ENCODE measurements around the gene RABAC1.
"Not testable (repeated sequence)": the region's sequence is repeated elsewhere in the genome, so short reads cannot be mapped to it uniquely, and the experiment has no call there.

RABAC1 gene

DNA sequence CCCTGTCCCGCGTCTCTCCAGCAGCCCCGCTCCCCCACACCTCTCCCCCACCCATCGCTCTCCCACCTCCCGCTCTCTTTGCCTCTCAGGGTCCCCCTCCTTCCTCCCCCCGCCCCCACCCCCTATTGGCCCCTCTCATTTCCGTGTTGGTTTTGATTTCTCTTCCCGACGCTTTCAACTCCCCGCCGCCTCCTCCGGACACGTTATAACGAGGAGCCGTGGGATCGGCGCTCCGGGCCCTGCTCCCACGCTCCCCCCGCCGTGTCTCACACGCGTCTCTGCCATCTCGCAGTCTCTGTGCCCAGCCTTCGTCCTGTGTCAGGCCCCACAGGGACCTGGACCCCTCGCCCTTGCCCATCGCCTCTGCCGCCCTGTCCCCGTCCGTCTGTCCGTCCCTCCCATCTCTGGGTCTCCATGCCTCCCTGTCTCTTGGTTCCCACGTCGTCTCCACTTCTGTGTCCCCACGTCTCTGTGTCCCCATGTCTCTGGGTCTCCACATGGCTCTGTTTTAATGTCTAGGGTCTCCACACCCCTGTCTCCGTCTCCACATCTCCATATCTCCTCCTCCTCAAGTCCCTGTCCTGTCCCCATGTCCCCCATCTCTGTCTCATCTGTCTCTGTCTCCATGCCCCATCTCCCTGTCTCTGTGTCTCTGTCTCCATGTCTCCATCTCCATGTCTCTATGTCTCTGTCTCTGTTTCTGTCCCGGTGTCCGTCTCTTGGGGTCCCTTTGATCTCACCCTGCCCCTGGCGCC lies 43.9 kb downstream of the RABAC1 start:
- no peak for DNase-seq (ENCODE audit: low spot score)

DNA sequence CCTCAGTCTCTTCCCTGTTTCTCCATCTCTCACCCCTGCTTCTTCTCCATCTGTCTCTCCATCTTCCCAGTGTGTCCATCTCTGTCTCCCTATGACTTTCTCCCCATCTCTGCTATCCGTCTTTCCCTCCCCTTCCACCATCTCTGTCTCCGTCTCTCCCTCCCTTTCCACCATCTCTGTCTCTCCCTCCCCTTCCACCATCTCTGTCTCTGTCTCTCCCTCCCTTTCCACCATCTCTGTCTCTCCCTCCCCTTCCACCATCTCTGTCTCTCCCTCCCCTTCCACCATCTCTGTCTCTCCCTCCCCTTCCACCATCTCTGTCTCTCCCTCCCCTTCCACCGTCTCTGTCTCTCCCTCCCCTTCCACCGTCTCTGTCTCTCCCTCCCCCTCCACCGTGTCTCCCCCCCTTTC lies 44.7 kb downstream of the RABAC1 start:
- not testable (repeated sequence) for DNase-seq (ENCODE audit: low spot score)

DNA sequence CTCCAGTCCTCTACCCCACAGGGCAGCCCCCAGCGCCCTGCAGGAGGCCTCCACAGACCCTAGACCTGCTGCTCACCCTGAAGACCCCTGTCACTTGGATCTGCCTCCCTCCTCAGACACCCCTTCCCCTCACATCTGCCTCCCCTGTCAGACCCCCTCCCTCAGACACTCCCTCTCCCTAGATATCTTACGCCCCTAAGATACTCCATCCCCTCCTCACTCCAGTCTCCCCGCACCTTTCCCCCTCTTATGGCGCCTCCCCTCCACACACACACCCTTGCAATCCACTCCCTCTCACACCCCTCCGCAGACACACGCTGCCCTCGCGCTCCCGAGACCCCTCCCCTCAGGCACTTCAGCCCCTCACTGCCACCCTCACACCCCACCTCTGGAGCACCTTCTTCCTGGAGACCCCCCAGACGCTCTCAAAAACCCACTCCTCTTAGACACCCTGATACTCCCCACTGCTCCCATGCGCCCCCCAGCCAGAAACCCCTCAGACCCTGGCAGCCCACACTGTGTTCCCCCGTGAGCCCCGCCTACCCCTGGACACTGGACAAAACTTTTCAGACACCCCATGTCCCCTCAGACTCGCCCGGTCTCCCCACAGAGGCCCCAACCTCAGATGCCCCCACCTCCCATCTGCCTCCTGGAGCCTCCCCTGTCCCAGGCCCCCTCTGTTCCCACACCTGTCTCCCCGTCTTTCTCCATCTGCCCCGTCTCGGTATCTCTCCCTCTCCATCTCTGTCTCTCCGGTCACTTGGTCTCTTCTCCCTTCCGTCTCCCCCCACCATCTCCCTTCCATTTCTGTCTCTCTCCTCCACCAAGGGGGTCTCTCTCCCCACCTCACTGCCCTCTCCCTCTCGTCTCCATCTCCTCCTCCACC lies 45.3 kb downstream of the RABAC1 start:
- DNase-seq (ENCODE audit: low spot score) = no peak

DNA sequence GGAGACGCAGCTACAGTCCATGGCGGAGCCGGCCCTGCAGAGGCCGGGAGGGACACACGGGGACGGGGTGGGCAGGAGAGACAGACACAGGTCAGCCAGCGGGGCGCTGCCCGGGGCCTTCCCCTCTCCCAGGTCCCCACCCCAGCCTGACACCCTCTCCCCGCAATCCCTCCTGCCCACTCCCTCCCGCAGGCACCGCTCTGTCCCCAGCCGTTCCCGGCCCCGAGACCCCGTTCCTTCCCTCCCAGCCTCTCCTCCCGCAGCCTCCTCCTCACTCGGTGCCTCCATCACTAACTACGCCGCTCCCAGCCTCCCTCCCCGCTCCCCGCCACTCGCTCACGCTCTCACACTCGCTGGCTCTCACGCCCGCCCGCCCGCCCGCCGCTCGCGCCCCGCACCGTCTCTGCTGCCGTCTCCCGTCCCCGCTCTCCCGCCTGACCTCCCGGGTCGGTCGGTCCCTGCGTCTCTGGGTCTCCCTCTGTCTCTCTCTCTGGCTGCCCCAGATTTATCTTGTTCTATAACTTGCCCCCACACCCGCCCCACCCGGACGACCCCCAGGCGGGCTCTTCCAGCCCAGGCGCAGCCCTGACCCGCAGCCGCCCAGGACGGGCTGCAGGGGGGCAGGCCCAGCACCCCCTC lies 46.1 kb downstream of the RABAC1 start:
- no peak for DNase-seq (ENCODE audit: low spot score)

DNA sequence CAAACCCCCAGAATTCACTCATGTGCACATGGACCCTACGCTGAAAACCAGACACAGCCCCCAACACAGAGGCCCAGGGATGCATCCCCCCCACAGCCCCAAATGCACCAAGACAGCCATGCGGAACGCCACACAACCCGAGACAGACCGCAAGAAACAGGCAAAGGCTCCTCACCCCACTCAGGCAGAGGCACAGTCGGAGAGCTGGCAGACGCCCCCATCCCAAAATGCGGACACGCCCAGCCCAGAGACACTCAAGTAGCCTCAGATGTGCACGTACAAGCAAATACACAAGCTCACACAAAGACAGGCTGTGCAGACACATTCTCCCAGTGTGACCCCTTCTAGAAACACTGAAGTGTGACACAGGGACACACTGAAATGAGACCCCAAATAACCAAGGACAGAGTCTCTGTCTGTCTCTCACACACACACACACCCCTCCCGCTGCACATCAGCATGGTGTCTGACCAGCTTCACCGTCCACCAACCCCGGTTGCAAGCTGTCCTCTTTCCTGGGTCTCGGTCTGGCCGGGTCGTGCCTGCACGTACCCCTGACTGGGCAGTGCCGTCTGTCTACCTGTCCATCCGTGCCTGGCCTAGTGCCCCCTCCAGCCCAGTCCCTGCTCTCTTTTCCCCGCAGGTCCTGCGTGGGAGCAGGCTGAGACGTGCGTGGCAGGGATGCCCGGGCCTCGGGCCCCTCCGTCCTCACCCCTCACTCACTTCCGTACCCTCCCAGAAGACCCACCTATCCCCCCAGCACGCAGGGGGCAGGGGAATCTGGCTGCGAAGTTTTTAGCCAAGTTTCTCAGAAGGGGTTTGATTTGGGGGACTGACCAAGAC lies 47.0 kb downstream of the RABAC1 start:
- DNase-seq (ENCODE audit: low spot score) = no peak

DNA sequence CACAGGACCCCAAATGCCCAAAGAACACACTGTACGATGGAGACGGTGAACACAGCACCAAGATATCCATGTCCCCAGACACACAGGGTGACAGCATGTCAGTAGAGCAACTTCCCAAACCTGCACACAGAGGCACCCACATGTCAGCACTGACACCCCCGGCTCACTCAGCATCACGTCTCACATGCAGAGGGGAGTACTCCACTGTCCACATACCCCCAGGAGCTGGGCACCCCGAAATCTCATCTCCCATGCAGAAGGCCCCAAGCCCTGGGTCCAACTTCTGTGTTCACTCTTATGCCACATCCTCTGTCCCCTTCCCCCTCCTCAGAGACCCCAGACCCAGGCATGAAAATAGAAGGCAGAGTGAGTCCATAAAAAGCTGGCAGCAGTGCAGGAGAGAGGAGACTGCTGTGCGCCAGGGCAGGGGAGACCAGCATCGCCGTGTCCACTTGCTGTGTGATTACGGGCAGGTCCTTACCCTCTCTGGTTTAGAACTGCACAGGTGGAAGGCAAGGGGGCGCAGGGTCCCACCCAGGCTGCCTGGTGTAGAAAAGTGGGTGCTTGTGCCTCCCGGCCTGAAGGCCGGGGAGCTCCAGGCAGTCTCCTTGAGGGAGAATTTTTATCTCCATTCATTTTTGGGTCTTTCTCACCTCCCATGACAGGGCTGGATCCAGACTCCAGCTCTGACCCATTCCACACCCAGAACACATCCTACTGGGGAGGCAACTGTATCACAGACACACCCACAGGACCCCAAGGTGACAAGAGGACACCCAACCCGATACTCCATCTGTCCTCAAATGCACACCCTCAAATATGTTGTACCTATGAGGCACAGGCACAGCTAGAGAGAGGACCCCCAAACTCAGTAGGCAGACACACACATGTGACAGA lies 47.9 kb downstream of the RABAC1 start:
- DNase-seq (ENCODE audit: low spot score) = no peak

DNA sequence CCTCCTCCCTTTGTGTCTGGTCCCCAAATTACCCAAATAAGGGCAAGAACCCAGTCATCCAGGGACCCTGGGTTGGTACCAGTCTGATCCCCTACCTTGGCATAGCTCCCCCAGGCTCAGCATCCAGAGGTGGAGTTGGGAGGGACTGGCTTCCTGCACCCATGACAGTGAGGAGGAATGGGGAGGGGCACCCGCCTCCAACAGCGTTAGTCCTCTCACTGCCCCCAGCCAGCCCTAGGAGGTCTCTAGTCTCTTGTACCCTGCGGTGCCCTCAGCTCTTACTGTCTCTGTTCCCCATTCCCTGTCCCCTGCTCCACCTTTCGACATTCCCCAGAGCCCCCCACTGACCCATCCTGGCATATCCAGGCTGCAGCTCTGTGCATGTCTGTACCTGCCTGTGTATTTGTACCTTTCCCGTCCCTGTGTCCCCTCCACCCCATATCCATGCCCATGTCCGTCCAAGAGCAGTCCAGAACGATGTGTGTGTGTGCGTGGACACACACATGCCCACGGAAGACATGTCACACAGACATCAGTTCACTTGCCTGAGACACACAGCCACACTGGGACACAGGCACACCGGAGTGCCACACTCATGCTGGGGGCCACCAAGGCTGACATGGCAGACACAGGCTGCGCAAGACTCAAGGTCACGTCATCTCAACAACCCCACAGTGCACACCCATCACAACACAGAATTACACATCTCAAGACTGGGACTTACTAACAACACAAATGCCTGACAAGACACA lies 48.7 kb downstream of the RABAC1 start:
- DNase-seq (ENCODE audit: low spot score) = no peak

DNA sequence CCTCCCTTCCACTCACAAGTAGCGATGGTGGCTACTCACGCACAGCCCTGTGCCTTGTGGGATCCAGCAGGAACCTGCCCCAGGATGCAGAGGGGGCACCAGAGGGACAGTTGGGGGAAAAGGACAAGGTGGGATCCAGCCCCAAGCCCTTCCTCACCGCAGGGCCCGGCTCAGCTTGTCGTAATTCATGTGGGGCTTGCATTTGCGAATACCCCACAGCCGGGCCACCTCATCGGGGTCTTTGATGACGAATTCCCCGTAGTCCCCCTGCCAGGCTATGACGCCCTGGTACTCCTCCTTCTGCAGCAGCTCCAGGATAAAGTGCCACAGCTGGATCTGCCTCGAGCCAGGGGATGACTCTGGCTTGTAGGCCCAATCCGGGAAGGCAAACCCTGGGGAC lies 49.4 kb downstream of the RABAC1 start:
- no peak for DNase-seq (ENCODE audit: low spot score)

DNA sequence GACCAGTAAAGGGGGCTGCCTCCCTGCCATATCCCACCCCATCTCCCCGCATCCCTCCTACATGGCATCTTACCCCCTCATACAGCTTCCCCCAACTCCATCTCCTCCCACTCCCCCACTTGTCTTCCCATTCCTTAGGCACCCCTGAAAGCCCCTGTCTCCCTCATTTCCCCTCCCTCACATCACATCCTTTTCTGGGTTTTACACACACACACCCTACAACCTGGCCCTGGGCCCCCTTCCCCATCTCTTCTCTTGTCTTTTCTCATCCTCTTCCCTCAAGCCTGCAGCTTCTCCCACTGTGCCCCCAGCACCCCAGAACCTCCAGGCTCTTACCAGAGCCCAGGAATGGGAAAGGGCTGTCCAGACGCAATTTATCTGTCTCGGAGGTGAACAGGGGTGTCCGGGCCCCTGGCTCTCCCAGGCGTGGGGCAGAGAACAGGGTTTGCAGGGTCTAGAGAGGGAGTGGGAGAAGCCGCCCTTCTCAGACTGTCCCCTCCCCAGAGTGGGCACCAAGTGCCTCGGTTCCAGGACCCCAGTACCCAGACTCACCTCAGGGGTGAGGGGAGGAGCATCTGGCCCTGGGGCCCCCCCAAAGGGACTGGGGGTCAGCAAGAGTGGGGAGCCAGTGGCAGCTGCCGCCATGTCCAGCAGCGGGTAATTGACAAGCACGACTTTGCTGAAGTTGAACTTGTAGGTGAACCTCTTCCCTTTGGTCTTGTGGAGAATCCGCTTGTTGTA lies 50.2 kb downstream of the RABAC1 start:
- DNase-seq (ENCODE audit: low spot score) = no peak

DNA sequence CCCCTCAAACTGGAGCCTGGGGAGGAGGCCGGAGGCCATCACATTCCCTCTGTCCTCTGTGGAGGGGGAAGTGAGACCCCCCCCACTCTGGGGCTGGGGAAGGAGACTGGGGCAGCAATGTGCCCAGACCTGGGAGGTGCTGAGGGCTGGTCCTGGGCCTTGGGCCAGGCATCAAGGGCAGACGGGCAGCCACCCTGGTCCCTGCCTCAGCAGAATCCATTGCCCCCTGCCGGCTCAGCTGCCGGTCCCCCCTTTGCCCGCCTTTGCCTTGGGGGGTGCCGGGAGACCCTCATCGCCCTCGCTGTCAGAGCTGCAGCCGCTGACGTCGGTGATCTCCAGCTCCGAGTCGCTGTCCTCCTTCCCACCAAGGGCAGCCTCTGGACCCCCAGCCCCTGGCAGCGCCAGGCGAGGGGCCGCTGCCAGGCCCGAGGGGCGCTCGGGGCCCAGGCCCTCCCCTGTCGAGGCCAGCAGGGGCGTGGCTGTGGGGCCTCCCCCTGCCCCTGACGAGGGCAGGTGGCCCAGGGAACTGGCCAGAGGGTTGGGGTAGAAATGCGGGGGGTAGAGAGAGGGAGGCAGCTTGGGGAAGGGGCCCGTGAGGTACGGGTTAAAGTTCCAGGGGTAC lies 51.0 kb downstream of the RABAC1 start:
- no peak for DNase-seq (ENCODE audit: low spot score)

DNA sequence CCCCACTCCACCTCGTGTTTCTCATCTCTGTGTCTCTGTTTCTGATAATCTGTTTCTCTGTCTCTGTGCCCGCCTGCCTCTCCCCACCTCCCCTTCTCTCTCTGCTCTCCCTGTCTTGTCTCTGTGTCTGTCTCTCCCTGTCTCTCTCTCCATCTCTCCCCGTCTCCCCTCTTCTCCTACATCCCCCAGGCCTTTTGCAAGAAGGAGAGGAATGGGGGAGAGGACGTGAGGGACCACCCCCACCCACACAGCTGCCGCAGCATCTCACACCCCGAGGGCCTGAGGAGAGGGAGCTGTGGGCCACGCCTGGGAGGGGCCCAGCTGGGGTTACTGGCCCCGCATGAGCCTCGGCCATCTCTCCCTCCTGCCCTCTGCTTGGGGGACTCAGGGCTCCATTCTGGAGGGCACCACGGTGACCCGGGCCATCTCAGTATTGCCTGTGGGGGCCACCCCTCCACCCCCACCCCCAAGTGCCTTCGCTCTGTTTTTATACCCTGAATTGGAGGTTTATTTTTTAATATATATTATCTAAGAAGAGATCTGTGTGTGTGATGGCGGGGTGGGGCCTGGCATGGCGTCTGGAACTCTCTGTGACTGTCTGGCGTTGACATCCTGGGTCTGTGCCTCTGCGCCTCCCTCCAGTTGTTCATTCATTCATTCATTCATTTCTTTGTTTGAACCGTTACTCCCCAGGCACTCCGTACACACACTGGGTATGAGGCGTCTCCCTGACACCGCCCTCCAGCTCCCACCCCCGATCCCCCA lies 52.0 kb downstream of the RABAC1 start:
- no peak for DNase-seq (ENCODE audit: low spot score)

Measured in Ammon's horn (tissue), 1 donor.